Lower leg skin (tissue), 4 donors: ENCODE results near the gene PXDN. TPM values are rescaled to one million over a fixed set of nuclear protein-coding genes. Genes with fewer than 3 reads are reported as not detected.
A peak's percentile ranks its signal among the peaks of the same experiment; 100 is the strongest.

Source experiments
- DNase-seq, 2 donors: peaks; one replicate each; pipeline ENCODE4 v3.0.0-alpha.2; 2019; ENCODE audit warnings: low spot score in 2 of 2
- H3K4me3 ChIP-seq: fragments of 200-600 bp; sonication (generic); 2 replicates; pipeline ENCODE4 v1.5.1; 2017; ENCODE audit warnings: mild to moderate bottlenecking, low read depth; ENCODE audit not compliant: poor library complexity, severe bottlenecking
- CTCF ChIP-seq, 3 donors: fragments of 450-650 bp; IDR thresholded peaks; one replicate each; pipeline ENCODE4 v1.5.1; 2016; ENCODE audit warnings: antibody characterized with exemption in 3 of 3, mild to moderate bottlenecking in 3 of 3, moderate library complexity in 2 of 3
- POLR2A ChIP-seq, 2 donors: fragments of 450-650 bp; IDR thresholded peaks; one replicate each; pipeline ENCODE4 v1.6.1; 2016 to 2017; ENCODE audit warnings: antibody characterized with exemption in 2 of 2, mild to moderate bottlenecking in 1 of 2, moderate library complexity in 1 of 2
- WGBS, 2 donors: methylation state at CpG; one replicate each; pipeline ENCODE4 v1.1.5; 2018; 5-methylcytosine and 5-hydroxymethylcytosine counted together
- intact Hi-C: fragments of 100-400 bp; cut with DNase I; formaldehyde crosslinking; loops from one replicate; pipeline ENCODE4 v1.15.0; 2023; ENCODE audit warnings: low total_unique reads
- total RNA-seq, 4 donors: library from RNA; depleted of rRNA; stranded (reverse); fragments of >200 nt; gene quantifications; one replicate each; pipeline ENCODE4 v1.1.0, GENCODE V29; 2016

The PXDN gene
- total RNA-seq, 4 donors from 2014 or later = 4.7 to 13.7 (median 7.0) TPM

- H3K4me3 ChIP-seq = no peak overlapping the region
- 68 to 77% methylated on average over 6 of the region's 6 CpGs for WGBS, 2 donors
- intact Hi-C loops = no loop called here
- DNase-seq = peak in 1 of 2 donors; percentile 61
- TF ChIP-seq CTCF (IDR thresholded peaks at IDR 0.05) (no peak), POLR2A (IDR thresholded peaks at IDR 0.05) (no peak)
Measured at GRCh38 chr2:1752751-1753150, 8.4 kb upstream of the PXDN start.

GRCh38 chr2:1751767-1752725 is 7.7 kb upstream of the PXDN start:
- intact Hi-C loops = no loop called here
- TF ChIP-seq POLR2A (IDR thresholded peaks at IDR 0.05) = no peak
- no peak for TF ChIP-seq CTCF (IDR thresholded peaks at IDR 0.05)
- peak in 1 of 2 donors; percentile 77 for DNase-seq
- H3K4me3 ChIP-seq = no peak overlapping the region
- WGBS, 2 donors = 76 to 80% methylated on average over 21 of the region's 21 CpGs

GRCh38 chr2:1750933-1751766 is 6.8 kb upstream of the PXDN start:
- 37 to 41% methylated on average over 24 of the region's 24 CpGs for WGBS, 2 donors
- peak; percentile 53 to 93 for DNase-seq
- TF ChIP-seq CTCF (IDR thresholded peaks at IDR 0.05) = no peak
- TF ChIP-seq POLR2A (IDR thresholded peaks at IDR 0.05) = no peak
- intact Hi-C loops = no loop called here
- no peak overlapping the region for H3K4me3 ChIP-seq

- DNase-seq = no peak
- intact Hi-C loops = no loop called here
- WGBS, 2 donors = 18 to 21% methylated on average over 5 of the region's 5 CpGs
- H3K4me3 ChIP-seq = no peak overlapping the region
- TF ChIP-seq POLR2A (IDR thresholded peaks at IDR 0.05) (no peak), CTCF (IDR thresholded peaks at IDR 0.05) (no peak)
Measured at GRCh38 chr2:1750270-1750932, 6.1 kb upstream of the PXDN start.

- intact Hi-C loops = no loop called here
- peak in 1 of 2 donors; percentile 75 for DNase-seq
- WGBS, 2 donors = 84 to 88% methylated on average over 9 of the region's 9 CpGs
- no peak overlapping the region for H3K4me3 ChIP-seq
- TF ChIP-seq CTCF (IDR thresholded peaks at IDR 0.05) (no peak), POLR2A (IDR thresholded peaks at IDR 0.05) (no peak)
Measured at GRCh38 chr2:1749489-1750119, 5.3 kb upstream of the PXDN start.
